Non-pigmented ciliary epithelial cell (primary cell): ENCODE results near the gene PPIL1.
"Not testable (repeated sequence)": the region's sequence is repeated elsewhere in the genome, so short reads cannot be mapped to it uniquely, and the experiment has no call there.

Experiments
- DNase-seq: peaks from one replicate; pipeline ENCODE4 v3.0.0-alpha.2; 2010; ENCODE audit warnings: low read depth

PPIL1 gene

GRCh38 chr6:36874443-36875249 lies at the start of gene PPIL1:
PPIL1 (minus strand) TSS chr6:36874803; CDS start chr6:36874772, 31 bp downstream.
- peak; percentile 62 for DNase-seq

GRCh38 chr6:36924131-36924530 lies 49.5 kb upstream of the PPIL1 start:
- DNase-seq = no peak

GRCh38 chr6:36920546-36920945 lies 45.9 kb upstream of the PPIL1 start:
- DNase-seq = no peak

- DNase-seq = no peak
Measured at GRCh38 chr6:36920049-36920448, 45.4 kb upstream of the PPIL1 start.

GRCh38 chr6:36917541-36918193 lies 43.1 kb upstream of the PPIL1 start:
- no peak for DNase-seq

GRCh38 chr6:36916126-36916525 lies 41.5 kb upstream of the PPIL1 start:
- no peak for DNase-seq

GRCh38 chr6:36915599-36915998 lies 41.0 kb upstream of the PPIL1 start:
- DNase-seq = no peak

GRCh38 chr6:36914227-36914794 lies 39.7 kb upstream of the PPIL1 start:
- no peak for DNase-seq

GRCh38 chr6:36913082-36913481 lies 38.5 kb upstream of the PPIL1 start:
- no peak for DNase-seq

GRCh38 chr6:36912586-36912985 lies 38.0 kb upstream of the PPIL1 start:
- DNase-seq = peak; percentile 86

- DNase-seq = no peak
Measured at GRCh38 chr6:36912030-36912454, 37.4 kb upstream of the PPIL1 start.

GRCh38 chr6:36908747-36909146 lies 34.1 kb upstream of the PPIL1 start:
- DNase-seq = no peak

- peak; percentile 24 for DNase-seq
Measured at GRCh38 chr6:36907781-36908180, 33.2 kb upstream of the PPIL1 start.

GRCh38 chr6:36906539-36907325 lies 32.1 kb upstream of the PPIL1 start:
- DNase-seq = no peak

- DNase-seq = no peak
Measured at GRCh38 chr6:36904851-36905393, 30.3 kb upstream of the PPIL1 start.

- DNase-seq = no peak
Measured at GRCh38 chr6:36904114-36904513, 29.5 kb upstream of the PPIL1 start.

- no peak for DNase-seq
Measured at GRCh38 chr6:36897609-36898008, 23.0 kb upstream of the PPIL1 start.

GRCh38 chr6:36893976-36894932 lies 19.7 kb upstream of the PPIL1 start:
- DNase-seq = no peak

- DNase-seq = not testable (repeated sequence)
Measured at GRCh38 chr6:36891153-36891552, 16.6 kb upstream of the PPIL1 start.

GRCh38 chr6:36890112-36890663 lies 15.6 kb upstream of the PPIL1 start:
- DNase-seq = no peak
